GM12878 (cell line): ENCODE data around the gene PSAP. TPM values are rescaled to one million over a fixed set of nuclear protein-coding genes. Genes with fewer than 3 reads are reported as not detected.

Experiments used
- ATAC-seq: fragments of 200-7000 bp; cut with Tn5 transposase; 3 replicates; pipeline ENCODE4 v1.9.1; 2020; ENCODE audit warnings: mild to moderate bottlenecking, moderate library complexity
- BruUV-seq: library from RNA; stranded (reverse); fragments of 400-500 nt; replicated peaks from 2 replicates; lab custom pipeline; 2021; lab: Mats Ljungman, UMichigan
- CTCF ChIA-PET: fragments of 300-600 bp; sonication (Branson Sonifier 250); formaldehyde crosslinking; extraction: SDS; loops from one replicate; lab custom pipeline; 2021; ENCODE audit warnings: inconsistent platforms; lab: Yijun Ruan, JAX
- POLR2A ChIA-PET: fragments of 350-600 bp; formaldehyde crosslinking; extraction: SDS; loops from one replicate; lab custom pipeline; 2021; ENCODE audit warnings: inconsistent platforms; lab: Charles Lee
- RAD21 ChIA-PET: fragments of 300-600 bp; sonication (Branson Sonifier 250); formaldehyde crosslinking; loops from one replicate; lab custom pipeline; 2023; ENCODE audit warnings: antibody characterized with exemption; ENCODE audit not compliant: unreplicated experiment; lab: Charles Lee
- SMC1A ChIA-PET: fragments of 300-600 bp; sonication (Branson Sonifier 250); formaldehyde crosslinking; loops from one replicate; lab custom pipeline; 2023; ENCODE audit not compliant: unreplicated experiment, uncharacterized antibody; lab: Charles Lee
- DNase-seq: peaks from one replicate; pipeline ENCODE4 v3.0.0-alpha.2; 2011; ENCODE audit warnings: low read depth, low spot score
- FAIRE-seq: peaks from 3 replicates; lab custom pipeline; 2011; peaks lifted over from hg19 to GRCh38; lab: Jason Lieb, UNC
- H2AFZ ChIP-seq: 2 replicates; pipeline ENCODE4 v1.6.0; 2011; ENCODE audit warnings: low read depth, low read length, control low read depth; ENCODE audit not compliant: control insufficient read depth
- H3K27ac ChIP-seq: 2 replicates; pipeline ENCODE4 v1.5.1; 2011; ENCODE audit warnings: control low read depth; ENCODE audit not compliant: control insufficient read depth, insufficient read depth
- H3K27me3 ChIP-seq, 2 experiments: replicated peaks in 1 of 2; 2 replicates each; pipeline versions ENCODE4 v1.6.0 to v1.6.1; 2011; ENCODE audit warnings: low read length in 1 of 2; ENCODE audit not compliant: control insufficient read depth in 2 of 2, insufficient read depth in 2 of 2
- H3K36me3 ChIP-seq, 2 experiments: 2 replicates each; pipeline ENCODE4 v1.5.1; 2011; ENCODE audit warnings: low read length in 1 of 2; ENCODE audit not compliant: control insufficient read depth in 2 of 2, insufficient read depth in 2 of 2
- H3K4me1 ChIP-seq: 2 replicates; pipeline ENCODE4 v1.6.1; 2011; ENCODE audit warnings: mild to moderate bottlenecking, low read length, moderate library complexity, mixed read lengths; ENCODE audit not compliant: control insufficient read depth, insufficient read depth
- H3K4me2 ChIP-seq: 2 replicates; pipeline ENCODE4 v1.6.0; 2011; ENCODE audit warnings: control low read depth; ENCODE audit not compliant: control insufficient read depth, insufficient read depth
- H3K4me3 ChIP-seq: fragments of 200-600 bp; sonication (generic); 2 replicates; pipeline ENCODE4 v1.5.1; 2016
- H3K79me2 ChIP-seq: 2 replicates; pipeline ENCODE4 v1.6.0; 2011; ENCODE audit warnings: low read length; ENCODE audit not compliant: control insufficient read depth, insufficient read depth
- H3K9ac ChIP-seq: 2 replicates; pipeline ENCODE4 v1.8.0; 2011; ENCODE audit warnings: low read length, control low read depth, mixed read lengths; ENCODE audit not compliant: control insufficient read depth, insufficient read depth
- H3K9me3 ChIP-seq: replicated peaks from 3 replicates; pipeline ENCODE4 v1.5.1; 2011; ENCODE audit warnings: mild to moderate bottlenecking, low read length; ENCODE audit not compliant: control insufficient read depth, insufficient read depth
- H4K20me1 ChIP-seq: 2 replicates; pipeline ENCODE4 v1.6.0; 2011; ENCODE audit not compliant: control insufficient read depth, insufficient read depth
- CBFB ChIP-seq: IDR thresholded peaks from 2 replicates; pipeline ENCODE4 v1.6.1; 2016; ENCODE audit warnings: antibody characterized with exemption, low read depth
- CBX5 ChIP-seq: sonication (generic); IDR thresholded peaks from 2 replicates; pipeline ENCODE4 v1.6.1; 2016; ENCODE audit warnings: low read depth, moderate library complexity, mild to moderate bottlenecking, inconsistent platforms
- CEBPB ChIP-seq, 2 experiments: fragments of 150-350 bp in 1 of 2; IDR thresholded peaks; 2 replicates each; pipeline ENCODE4 v1.6.1; 2012 to 2014; ENCODE audit warnings: low read depth in 2 of 2, low read length in 2 of 2, borderline replicate concordance in 1 of 2, inconsistent platforms in 1 of 2
- CHD4 ChIP-seq: fragments of 200-600 bp; sonication (generic); IDR thresholded peaks from 2 replicates; pipeline ENCODE4 v1.6.1; 2016; ENCODE audit warnings: mild to moderate bottlenecking
- HDAC6 ChIP-seq: fragments of 200-600 bp; sonication (generic); IDR thresholded peaks from one replicate; pipeline ENCODE4 v1.8.0; 2017; ENCODE audit warnings: antibody characterized with exemption; ENCODE audit not compliant: unreplicated experiment
- IRF4 ChIP-seq: IDR thresholded peaks from 2 replicates; pipeline ENCODE4 v1.6.1; 2011; ENCODE audit warnings: low read depth, low read length
- KDM1A ChIP-seq: fragments of 200-600 bp; sonication (generic); IDR thresholded peaks from 2 replicates; pipeline ENCODE4 v1.6.1; 2016; ENCODE audit warnings: borderline replicate concordance
- NR2F1 ChIP-seq: fragments of 450-650 bp; conservative IDR thresholded peaks from 2 replicates; pipeline ENCODE4 v1.6.1; 2017; ENCODE audit warnings: mild to moderate bottlenecking
- SMC3 ChIP-seq: IDR thresholded peaks from 2 replicates; pipeline ENCODE4 v1.6.1; 2011; ENCODE audit warnings: low read length, improper control_type of control experiment, borderline replicate concordance
- TCF12 ChIP-seq: IDR thresholded peaks from 2 replicates; pipeline ENCODE4 v1.6.1; 2011; ENCODE audit warnings: low read depth, mild to moderate bottlenecking, low read length
- WRNIP1 ChIP-seq: IDR thresholded peaks from 2 replicates; pipeline ENCODE4 v1.6.1; 2011; ENCODE audit warnings: low read depth, low read length, improper control_type of control experiment, borderline replicate concordance
- YY1 ChIP-seq: IDR thresholded peaks from 2 replicates; pipeline ENCODE4 v1.6.1; 2011; ENCODE audit warnings: low read depth, mild to moderate bottlenecking, low read length
- WGBS: methylation state at CpG from one replicate; pipeline ENCODE4 v1.1.6; 2016; ENCODE audit warnings: low lambda C conversion rate; ENCODE audit not compliant: insufficient replicate concordance, insufficient coverage; ENCODE audit errors: missing lambda C conversion rate; 5-methylcytosine and 5-hydroxymethylcytosine counted together
- in situ Hi-C: fragments of 300-500 bp; cut with MboI; formaldehyde crosslinking; loops from 9 replicates; pipeline ENCODE4 v1.14.3; 2018; ENCODE audit warnings: mixed read lengths
- intact Hi-C: fragments of 100-400 bp; cut with micrococcal nuclease; formaldehyde crosslinking; loops from one replicate; pipeline ENCODE4 v1.14.2; 2022; ENCODE audit not compliant: unreplicated experiment
- polyA plus RNA-seq, 11 experiments: library from polyadenylated mRNA; depleted of rRNA in 4 of 11; unstranded in 6 of 11; stranded (reverse) in 5 of 11; fragments of >200 nt; fragmentation: Nextera tagmentation in 4 of 11; fragmentation: Illumina TruSeq in 1 of 11; extraction: Ambion mirVana in 4 of 11; extraction: Trizol in 1 of 11; gene quantifications; 1 replicate in 1 of 11; 2 replicates in 10 of 11; pipeline versions ENCODE4 v1.2.1 to v1.2.3, GENCODE V29; 2011 to 2016; ENCODE audit warnings: inconsistent platforms in 2 of 11, missing spikeins in 2 of 11, low read depth in 1 of 11
- total RNA-seq, 4 experiments: library from RNA; depleted of rRNA in 3 of 4; stranded (reverse); fragments of >200 nt in 3 of 4; fragmentation: Illumina TruSeq in 1 of 4; extraction: Trizol in 1 of 4; gene quantifications; 2 replicates each; pipeline versions ENCODE4 v1.2.1 to v1.2.3, GENCODE V29; 2013 to 2021
- TF ChIP-seq, protein P1 (sequence below): IDR thresholded peaks from 2 replicates; pipeline ENCODE4 v1.6.1; 2012; ENCODE audit warnings: low read depth, low read length, improper control_type of control experiment
- TF ChIP-seq, protein P2 (sequence below): IDR thresholded peaks from 2 replicates; pipeline ENCODE4 v1.6.1; 2011; ENCODE audit warnings: borderline replicate concordance, low read depth, mild to moderate bottlenecking, moderate library complexity, low read length; ENCODE audit not compliant: insufficient read depth, poor library complexity, severe bottlenecking
- TF ChIP-seq, protein P3 (sequence below): fragments of 450-650 bp; IDR thresholded peaks from 2 replicates; pipeline ENCODE4 v1.6.1; 2017; ENCODE audit warnings: mild to moderate bottlenecking, low read depth, inconsistent platforms; ENCODE audit not compliant: poor library complexity, severe bottlenecking

Gene PSAP
- total and polyA plus RNA-seq, 10 of the 15 experiments (the other 5 are each of a cell fraction or from before 2014, with no cell fraction given) = 178 to 336 (median 286) TPM

DNA sequence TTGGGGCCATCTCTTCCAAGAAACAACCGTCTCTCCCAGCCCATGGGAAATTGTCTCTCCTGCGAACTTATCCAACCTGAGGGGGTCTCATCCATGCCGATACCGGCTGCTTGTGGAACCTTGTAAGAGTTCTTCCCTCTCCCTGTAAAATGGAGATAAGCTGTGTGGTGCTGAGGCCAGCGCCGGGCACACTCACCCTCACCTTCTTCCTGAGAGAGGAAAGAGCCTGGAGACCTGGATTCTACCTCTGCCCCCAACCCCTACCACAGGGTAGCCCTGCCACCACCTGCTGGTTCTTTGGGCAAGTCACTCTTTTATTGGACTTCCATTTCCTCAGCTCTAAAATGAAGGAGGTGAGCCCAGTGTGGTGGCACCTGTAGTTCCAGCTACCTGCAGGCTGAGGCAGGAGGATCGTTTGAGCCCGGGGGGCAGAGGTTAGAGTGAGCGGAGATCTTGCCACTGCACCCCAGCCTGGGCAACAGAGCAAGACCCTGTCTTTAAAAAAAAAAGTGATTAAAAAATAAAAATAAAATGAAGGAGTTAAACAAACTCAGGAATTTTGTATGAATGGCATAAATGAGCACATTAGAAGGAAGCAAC, 38.4 kb upstream of the PSAP start (continued):
- TF ChIP-seq, protein P1, sequence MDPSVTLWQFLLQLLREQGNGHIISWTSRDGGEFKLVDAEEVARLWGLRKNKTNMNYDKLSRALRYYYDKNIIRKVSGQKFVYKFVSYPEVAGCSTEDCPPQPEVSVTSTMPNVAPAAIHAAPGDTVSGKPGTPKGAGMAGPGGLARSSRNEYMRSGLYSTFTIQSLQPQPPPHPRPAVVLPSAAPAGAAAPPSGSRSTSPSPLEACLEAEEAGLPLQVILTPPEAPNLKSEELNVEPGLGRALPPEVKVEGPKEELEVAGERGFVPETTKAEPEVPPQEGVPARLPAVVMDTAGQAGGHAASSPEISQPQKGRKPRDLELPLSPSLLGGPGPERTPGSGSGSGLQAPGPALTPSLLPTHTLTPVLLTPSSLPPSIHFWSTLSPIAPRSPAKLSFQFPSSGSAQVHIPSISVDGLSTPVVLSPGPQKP = no peak
- no peak for TF ChIP-seq KDM1A

DNA sequence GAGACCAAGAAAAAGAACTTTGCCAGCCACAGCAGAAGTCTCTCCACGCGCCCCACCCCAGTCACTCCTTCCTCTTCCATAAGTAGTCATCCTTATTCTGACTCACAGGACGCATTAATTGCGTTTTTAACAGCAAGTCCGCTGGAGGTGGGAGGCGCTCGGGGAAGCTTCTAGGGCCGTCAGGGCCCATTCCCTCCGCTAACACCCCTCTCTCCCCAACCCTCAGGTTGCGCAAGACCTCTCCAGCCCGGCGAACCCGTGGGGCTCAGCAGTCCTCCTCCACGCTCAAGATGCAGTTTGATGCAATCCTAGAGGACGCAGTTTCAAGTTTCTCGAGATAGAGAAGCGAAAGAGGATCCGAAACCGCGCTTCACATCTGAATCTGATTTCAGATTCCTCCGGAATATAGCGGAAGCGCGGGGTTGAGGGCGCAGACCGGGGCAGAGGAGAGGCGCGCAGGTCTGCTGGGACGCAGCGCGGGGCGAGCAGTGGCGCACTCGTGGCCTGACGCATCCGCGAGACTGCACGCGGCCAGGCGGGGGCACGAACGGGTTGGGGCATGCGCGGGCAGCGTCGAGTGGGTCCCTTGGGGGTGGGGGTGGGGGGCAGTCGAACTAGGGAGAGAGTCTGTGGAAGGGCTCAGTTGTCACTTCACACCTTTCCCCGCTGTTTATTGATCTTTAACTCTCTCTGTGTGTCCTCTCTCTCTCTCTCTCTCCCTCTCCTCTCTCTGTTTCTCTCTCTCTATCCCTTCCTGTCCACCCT, 37.8 kb upstream of the PSAP start:
- CTCF ChIA-PET = interaction anchor here (0.8 to 1.2 kb wide), 4 partner anchors 8 to 51 kb away, joined by 3 to 4 read pairs (median 3); no protein-coding TSS in a partner anchor
- TF ChIP-seq WRNIP1 (no peak), HDAC6 (peak; percentile 100), CBX5 (0 out of 2 replicates have a peak, but pooled peaks have one; percentile 57), NR2F1 (peak; percentile 62), IRF4 (peak; percentile 75; the same call in 1 of the 2 replicates), SMC3 (peak; percentile 6; the same call in 1 of the 2 replicates), YY1 (0 out of 2 replicates have a peak, but pooled peaks have one; percentile 21), CEBPB (IDR thresholded peaks at IDR 0.05; ENCODE audit: borderline replicate concordance in 1 of 2, low read depth in 2 of 2, low read length in 2 of 2) (peak; percentile 95 to 96), CBFB (peak; percentile 69; the same call in 1 of the 2 replicates), CHD4 (no peak), TCF12 (0 out of 2 replicates have a peak, but pooled peaks have one; percentile 43)
- TF ChIP-seq, protein P2, sequence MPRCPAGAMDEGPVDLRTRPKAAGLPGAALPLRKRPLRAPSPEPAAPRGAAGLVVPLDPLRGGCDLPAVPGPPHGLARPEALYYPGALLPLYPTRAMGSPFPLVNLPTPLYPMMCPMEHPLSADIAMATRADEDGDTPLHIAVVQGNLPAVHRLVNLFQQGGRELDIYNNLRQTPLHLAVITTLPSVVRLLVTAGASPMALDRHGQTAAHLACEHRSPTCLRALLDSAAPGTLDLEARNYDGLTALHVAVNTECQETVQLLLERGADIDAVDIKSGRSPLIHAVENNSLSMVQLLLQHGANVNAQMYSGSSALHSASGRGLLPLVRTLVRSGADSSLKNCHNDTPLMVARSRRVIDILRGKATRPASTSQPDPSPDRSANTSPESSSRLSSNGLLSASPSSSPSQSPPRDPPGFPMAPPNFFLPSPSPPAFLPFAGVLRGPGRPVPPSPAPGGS = peak; percentile 60
- TF ChIP-seq, protein P3, sequence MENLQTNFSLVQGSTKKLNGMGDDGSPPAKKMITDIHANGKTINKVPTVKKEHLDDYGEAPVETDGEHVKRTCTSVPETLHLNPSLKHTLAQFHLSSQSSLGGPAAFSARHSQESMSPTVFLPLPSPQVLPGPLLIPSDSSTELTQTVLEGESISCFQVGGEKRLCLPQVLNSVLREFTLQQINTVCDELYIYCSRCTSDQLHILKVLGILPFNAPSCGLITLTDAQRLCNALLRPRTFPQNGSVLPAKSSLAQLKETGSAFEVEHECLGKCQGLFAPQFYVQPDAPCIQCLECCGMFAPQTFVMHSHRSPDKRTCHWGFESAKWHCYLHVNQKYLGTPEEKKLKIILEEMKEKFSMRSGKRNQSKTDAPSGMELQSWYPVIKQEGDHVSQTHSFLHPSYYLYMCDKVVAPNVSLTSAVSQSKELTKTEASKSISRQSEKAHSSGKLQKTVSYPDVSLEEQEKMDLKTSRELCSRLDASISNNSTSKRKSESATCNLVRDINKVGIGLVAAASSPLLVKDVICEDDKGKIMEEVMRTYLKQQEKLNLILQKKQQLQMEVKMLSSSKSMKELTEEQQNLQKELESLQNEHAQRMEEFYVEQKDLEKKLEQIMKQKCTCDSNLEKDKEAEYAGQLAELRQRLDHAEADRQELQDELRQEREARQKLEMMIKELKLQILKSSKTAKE = peak; percentile 49

More for the DNA sequence above, 37.8 kb upstream of the PSAP start:
- intact Hi-C loops (loop anchor here (1.0 kb wide), 2 partner anchors 16 to 53 kb away; no protein-coding TSS in a partner anchor), in situ Hi-C loops (no loop called here)
- Histone ChIP-seq H3K9me3 (no peaks in the 10 kb centered on the region), H3K4me3 (peak overlapping the region; percentile 64), H3K9ac (peak overlapping the region; percentile 45), H3K27ac (peak overlapping the region; percentile 62), H3K4me2 (peak overlapping the region; percentile 73), H3K79me2 (no peaks in the 10 kb centered on the region), H4K20me1 (no peaks in the 10 kb centered on the region), H3K27me3 (no peaks in the 10 kb centered on the region), H3K4me1 (peaks cover 26% of the 10 kb centered on the region), H2AFZ (peak overlapping the region; percentile 42), H3K36me3 (no peaks in the 10 kb centered on the region)
- under 1% methylated on average over 45 of the region's 48 CpGs for WGBS
- BruUV-seq = no TSS peak
- POLR2A ChIA-PET = no interaction called here
- DNase-seq = peak; percentile 78
- SMC1A ChIA-PET = interaction anchor here (0.6 to 1.1 kb wide), 3 partner anchors 39 to 113 kb away, joined by 3 read pairs; no protein-coding TSS in a partner anchor
- peak; percentile 93 for FAIRE-seq
- RAD21 ChIA-PET = interaction anchor here (1.0 kb wide), 1 partner anchor 53 kb away, joined by 3 read pairs; no protein-coding TSS in a partner anchor
- peak; percentile 98 for ATAC-seq
